ENCODE measurements around the gene CREB5.

CREB5 gene

DNA sequence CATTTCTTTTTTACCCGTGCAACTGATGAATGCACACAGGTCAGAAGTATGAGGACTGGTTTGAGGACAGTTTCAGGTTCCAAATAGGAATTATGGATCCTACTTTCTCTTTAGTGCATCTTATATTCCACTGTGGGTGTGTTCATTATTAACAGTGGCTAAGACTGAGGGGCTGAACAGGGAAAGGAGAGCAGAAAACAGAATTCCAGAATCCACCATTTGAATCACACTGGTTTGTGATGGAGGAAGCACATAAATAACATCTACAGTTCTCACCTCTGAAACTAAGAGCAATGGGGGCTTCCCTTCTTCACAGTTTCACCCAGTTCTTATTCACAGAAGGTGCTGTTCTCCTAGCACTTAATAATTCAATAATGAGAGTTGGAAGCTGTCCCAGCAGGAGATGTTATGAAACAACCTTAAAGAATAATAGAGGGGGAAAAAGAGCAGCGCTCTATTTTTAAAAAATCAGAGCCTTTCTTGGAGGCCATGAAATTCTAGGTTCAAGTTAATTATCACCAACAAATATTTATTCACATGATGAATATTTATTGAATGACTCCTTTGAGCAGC, 205.1 kb downstream of the CREB5 start:
- DNase-seq, result no peak

DNA sequence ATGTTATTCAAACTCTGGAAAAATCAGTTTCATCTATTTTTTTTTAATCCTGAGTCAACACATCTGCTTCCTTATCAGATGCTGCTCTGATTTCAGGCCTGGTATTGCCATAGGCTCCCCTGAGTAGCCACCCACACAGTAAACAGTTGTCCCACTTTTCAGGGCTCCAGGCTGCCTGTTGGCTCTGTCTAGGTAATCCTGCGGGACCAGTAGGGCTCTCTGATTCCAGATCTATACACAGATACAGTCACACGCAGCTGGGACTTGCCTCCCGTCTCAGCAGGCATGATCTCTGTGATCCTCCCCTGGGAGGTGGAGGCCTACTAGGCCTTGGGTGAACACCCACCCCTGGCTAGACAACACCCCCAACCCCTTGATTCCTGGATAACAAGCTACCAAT, 206.1 kb downstream of the CREB5 start:
- DNase-seq, result no peak

DNA sequence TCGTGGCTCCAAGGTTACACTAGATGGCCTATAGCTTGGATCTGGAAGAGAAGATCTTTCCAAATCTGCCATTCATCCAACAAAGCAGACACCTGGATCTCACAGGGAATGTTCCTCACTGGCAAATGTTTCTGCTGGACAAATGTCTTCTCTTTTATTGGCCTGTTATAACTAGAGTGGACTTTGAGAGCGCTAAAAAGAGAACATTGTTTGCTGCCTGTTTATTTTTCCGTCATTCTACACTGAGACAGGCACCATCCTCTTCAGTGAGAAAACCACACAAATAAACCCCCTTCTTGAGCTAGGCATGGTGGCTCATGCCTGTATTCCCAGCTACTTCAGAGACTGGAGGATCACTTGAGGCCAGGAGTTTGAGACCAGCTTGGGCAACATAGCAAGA, 206.9 kb downstream of the CREB5 start:
- DNase-seq, result no peak

DNA sequence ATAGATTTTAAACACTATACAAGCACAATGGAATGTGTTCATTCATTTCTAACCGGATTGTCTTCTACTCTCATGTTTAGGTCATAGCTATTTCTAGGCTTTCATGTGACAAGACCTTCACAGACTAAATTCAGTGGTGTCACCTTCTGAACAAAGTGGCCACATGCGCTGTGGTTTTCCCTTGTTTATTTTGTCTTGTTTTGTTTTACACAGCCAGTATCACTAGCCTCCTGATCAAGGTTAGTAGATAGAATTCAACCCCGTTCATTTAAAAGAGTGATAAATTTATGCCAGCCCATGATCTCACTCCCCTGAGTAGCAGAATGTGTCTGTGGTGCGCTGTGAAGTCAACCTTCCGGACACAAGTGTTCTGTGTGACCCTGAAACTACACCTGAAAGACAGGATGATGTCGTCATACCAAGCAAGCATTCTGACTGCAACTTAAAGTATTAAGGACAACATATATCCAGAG, 209.1 kb downstream of the CREB5 start:
- peak; percentile 42 for DNase-seq

DNA sequence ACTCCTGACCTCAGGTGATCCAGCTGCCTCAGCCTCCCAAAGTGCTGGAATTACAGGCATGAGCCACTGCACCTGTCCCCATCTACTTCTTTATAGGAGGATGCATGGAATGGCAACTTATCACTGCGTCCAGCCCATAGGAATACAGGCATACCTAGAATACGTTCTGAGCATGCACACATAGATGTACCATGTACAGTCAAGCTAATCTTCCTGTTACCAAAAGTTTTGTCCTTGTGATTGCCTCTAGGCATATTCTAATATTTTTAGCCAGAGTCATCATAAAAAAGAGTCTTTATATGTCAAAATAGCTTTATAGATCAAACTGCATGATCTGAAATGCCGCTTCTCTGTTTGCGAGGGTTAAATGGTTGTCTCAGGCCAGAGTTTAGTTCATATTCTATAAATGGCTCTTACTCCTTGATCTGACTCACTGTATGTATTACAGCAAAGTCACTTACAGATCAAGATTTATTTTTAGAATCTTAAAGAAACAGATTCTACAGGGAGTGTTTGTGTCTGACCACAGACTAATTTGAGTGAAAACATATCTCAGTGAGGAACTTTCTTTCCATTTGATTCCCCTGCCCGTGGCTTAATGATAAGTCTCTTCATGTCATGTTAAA, 210.9 kb downstream of the CREB5 start:
- peak; percentile 81 for DNase-seq

DNA sequence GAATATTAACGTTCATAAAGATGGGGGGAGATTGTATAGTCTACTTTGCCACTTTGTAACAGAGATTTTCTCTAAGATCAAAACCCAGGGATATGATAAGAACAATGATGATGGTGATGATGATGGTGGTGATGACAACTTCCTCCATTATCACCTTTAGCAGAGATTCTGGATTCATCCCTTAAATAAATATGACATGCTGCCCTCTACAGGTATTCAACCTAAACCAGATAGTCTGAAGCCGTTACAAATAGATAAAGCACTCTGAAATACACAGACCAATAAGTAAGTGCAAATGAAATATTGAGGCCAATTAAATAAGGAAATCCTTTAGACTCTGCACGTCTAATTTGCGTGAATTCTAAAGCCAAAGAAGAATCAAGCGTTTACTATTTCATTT, 211.5 kb downstream of the CREB5 start:
- DNase-seq, result no peak

DNA sequence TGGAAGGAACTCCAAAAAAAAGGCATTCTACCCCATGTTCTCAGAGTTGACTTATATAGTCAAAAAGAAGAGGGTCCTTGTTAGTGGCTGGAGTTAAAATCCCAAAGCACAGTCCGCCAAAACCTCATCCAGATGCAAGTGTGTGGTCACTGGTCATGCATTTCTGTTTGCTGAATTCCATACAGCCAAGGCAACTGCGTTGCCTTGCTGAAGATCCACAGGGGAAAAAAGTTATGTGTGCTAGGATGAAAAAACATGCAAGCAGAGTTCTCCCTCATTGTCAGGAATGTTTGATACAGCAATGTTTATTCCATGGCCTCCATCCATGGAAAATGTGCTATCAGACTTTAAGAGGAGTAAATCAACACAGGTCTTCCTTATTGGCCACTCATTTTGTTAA, 213.1 kb downstream of the CREB5 start:
- DNase-seq, result peak; percentile 75

DNA sequence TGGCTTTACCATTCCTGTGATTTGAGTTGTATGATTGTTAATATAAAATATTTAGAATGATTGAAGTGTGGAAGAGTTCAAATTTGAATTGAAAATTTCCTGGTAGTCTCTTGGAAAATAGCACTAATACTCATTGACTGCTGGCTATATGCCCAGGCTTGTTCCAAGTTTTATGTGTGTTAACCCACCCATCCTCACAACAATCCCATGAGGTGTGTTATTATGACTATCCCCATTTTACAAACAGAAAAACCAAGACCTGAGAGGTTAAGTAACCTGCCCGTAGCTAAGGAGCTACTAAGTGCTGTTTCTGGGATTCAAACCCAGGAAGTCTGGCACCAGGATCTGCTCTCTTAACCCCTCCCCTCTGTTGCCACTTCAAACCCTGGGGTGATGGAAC, 213.9 kb downstream of the CREB5 start:
- DNase-seq, result no peak

DNA sequence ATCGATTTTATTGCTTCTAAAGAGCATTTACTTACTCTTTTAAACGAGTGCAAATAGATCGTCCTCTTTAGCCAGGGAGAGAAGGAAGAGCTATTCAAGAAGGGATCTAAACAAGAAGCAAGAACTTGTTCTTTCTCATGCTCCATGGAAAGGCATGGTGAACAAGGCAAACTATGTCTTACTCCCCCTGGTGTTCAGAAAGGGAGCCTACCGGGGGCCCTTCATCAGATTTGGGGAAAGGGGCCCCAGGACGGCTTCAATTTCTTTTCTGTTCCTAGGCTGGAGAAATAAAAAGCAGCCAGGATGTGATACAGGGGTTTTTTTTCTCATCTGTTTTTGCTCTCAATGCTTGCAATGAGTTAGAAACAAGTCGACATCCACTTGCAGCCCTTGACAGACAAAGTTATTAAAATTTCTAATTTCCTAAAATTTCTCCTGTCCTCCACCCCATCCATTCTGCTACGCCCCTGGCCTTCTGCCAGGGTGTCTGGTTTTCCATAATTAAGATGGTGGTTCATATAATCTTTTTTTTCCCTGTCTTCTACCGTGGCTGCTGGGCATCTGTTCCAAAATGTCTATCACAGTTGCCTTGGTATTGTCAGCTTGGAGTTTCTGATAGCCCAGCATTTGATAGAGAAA, 214.4 kb downstream of the CREB5 start:
- DNase-seq, result peak; percentile 52

DNA sequence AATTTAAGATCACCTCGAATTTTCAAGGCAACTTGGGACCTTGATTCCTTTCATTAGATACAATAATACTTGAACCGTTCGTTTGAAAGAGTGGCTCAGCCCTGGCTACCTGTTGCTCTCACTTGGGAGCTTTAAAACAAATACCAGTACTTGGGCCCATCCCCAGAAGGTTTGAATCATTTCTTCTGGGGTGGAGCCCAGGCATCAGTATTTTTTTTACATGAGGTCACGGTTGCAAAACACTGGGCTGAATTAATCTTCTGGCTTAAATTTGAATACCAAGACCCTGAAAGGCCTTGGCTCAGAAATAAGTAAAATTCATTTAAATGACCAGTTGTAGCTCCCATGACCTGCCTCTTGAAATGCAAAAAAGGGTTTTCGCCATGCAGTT, 214.9 kb downstream of the CREB5 start:
- no peak for DNase-seq

DNA sequence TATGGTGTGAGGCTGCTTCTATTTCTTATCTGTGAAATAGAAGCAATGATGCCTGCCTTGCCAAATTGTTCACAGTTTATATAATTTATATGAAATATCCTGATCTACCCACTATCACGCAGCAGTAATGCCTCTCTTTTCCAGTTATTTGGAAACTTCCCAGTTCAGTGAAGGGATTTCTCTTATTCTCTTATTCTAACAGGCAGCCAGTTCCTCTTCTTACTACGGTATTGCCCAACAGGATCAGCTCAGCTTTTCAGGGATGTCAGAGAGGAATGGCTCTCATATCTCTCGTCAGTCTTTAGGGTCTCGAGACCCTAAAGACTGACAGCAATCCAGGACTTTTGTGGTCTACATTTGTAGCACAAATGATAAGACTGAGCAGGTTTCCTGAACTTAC, 215.6 kb downstream of the CREB5 start:
- DNase-seq, result no peak

DNA sequence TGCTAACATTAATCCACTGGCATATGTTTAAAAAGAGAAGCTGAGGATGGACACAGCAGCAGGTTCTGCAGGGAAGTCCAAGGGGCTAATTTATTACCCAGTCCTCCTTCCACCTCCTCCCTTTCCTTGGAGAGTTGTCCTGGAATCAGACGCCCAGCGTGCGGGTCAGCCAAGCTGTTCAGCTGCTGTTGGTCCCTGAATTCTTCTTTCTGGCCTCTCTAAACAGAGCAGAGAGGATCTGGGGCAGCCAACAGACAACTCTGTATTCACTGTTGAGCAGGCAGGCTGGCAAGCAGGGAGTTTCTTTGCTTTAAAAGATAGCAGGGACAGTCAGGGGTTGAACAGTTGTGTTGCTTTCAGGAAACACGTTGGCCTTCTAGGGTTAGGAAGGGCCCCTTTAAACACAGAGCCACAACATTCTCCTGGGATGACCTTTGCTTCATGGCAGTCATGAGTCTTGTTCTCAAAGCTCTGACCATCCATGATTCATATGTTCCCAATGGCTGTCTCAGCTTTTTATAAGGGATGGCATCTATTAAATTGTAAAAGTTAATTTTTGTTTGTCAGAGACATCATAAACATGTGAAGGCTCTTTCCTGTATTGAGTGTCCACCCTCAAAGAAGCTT, 217.0 kb downstream of the CREB5 start:
- peak; percentile 56 for DNase-seq

DNA sequence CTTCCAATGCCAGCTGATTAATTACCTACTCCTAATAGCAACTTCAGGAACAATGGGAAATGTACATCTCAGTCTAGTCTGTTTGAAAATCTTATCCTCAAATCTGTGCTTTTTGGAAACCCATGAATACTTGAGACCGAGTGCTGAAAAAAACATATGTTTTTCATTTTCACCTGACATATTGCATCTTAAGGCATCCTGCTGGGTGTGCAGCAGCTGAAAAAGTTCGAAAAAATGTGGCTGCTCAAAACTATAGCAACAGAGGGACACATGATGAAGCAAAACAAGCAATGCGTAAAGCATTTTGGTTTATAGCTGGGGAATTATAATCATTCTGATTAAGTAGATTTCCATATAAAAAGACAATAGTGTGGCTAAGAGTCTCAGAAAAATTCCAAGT, 218.0 kb downstream of the CREB5 start:
- peak; percentile 87 for DNase-seq

DNA sequence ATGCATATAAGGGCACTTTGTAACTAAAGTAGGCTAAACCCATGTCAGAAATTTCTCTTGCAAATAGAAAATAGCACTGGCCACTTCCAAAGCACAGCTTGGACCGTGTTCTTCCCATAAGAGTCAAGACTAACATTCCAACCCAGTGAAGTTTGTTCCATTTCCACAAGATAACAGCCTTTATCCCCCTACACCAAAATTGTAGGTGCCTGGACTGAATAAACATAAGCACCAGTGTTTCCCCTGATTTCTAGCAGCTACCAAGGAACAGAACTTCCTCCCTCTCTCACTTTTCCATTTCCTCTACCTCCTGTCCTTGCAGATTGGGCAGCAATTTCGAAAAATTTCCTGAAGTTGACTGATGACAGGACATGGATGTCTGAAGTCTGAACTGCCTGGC, 219.7 kb downstream of the CREB5 start:
- no peak for DNase-seq

DNA sequence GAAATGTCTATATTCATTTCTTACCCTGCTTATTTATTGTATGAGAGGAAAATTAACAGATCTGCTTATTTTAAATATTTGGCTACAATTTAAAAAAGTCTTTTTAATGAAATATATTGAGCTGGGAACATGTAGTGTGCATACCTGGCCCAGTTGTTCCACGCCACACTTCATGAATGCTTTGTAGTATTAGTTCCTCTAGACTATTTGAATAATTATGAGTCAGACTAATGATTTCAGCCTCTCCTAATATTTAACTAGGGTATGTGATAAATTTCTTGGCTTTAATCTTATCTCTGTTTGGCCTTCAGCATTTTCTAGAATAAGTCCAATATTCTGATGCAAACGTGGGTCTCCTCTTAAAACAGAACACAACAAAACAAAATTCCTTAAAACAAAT, 226.6 kb downstream of the CREB5 start:
- DNase-seq, result no peak

DNA sequence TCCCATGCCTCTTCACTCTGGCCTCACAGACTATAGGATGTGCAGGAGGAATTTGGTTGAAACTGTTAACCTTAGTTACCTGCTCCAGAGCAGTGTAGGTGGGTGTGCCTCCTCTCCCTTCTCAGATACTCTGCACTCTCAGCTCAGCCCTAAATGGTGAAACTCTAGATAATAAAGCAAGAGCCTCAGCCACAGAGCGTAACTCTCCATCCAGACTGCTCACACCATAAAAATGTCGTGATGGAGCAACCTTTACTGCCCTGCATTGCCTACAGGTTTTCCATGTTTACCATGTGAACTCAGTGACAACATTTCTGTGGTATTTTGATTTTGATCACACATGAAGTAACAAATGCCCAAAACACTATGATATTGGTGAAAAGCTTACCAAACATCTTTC, 227.7 kb downstream of the CREB5 start:
- no peak for DNase-seq

DNA sequence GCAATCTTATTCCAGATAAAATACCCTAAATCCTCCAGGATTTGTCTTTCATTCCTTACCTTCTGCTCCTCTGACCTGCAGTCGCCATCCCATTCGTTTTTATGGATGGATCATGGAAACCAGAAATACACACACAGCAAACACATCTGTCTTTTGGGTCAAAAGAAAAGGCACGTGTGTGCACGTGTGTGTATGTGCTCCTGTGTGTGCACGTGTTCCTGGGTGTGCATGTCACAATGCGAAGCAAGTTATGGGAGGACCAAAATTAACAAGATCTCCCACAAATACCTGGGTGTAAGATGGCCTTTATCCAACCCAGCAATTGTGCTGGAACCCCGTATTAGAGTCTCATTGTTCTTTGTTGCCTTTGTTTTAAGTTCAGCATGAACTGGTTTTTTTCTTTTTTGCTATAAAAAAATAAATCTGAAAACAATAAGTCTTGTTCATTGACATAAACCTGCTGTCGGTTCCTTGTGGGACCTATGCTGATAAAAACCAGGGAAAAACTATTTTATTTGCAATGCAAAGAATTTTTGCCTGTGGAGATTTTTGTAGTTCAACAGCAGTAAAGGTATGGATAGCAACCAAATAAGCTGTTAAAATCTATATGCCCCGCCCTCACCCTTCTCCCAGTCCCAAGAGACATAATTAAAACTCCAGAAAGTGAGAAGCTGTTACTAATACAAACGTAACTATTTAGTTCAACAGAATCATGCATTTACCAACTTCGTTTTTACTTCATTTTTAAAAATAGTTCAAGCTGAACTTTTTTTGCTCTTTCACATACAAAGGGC, 229.6 kb downstream of the CREB5 start:
- DNase-seq, result no peak

DNA sequence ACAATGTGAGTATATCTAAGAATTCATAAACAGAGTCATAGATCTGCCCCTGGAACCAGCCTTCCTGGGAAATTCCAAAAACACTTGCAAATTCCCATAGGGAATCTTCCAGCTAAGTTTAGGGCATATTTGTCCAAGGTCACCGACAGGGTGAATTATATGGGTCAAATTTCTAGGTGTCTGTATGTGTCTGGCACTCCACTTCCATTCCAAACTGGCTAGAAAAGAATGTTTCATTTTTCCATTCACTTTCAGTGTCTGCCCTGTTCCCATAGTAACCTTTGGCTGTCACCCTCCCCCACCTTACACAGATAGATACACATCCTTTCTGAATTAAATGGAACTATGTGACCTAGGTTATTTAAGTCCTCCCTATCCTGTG, 230.9 kb downstream of the CREB5 start:
- peak; percentile 76 for DNase-seq

DNA sequence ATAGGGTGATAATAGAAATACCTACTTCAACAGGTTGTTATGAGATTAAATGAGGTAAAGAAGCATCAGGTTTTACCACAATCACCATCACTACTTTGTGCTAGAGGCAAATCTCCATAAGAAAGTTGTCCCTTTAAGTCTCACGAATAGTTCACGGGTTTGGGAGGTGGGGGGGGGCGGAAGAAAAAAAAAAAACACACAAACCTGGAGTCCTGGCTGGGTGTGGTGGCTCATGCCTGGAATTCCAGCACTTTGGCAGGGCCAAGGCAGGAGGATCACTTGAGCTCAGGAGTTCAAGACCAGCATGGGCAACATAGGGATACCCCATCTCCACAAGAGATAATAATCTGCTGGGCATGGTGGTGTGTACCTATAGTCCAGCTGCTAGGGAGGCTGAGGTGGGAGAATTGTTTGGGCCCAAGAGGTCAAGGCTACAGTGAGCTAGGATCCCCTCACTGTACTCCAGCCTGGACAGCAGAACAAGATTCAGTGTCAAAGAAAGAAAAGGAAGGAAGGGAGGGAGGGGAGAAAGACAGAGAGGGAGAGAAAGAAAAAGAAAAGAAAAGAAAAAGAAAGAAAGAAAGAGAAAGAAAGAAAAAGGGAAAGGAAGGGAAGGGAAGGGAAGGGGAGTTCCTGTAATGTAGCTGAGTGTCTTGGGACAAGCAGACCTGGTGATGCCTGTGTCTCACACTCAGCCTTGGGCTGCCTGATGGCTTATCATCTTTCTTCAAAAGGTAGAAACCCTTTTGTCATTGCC, 231.4 kb downstream of the CREB5 start:
- DNase-seq, result no peak

DNA sequence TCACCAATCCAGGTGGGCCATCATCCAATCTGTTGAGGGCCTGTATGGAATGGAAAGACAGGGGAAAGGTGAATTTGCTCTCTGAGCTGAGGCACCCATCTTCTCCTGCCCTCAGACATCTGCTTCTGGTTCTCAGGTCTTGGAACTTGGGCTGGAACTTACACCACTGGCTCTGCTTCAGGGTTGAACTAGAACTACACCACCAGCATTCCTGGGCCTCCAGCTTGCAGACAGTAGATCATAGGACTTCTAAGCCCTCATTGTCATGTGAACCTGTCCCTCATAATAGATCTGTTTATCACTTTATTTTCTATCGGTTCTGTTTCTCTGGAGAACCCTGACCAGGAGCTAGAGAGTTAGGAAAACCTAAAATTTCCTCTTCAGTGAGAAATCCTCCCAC, 233.5 kb downstream of the CREB5 start:
- DNase-seq, result no peak

DNA sequence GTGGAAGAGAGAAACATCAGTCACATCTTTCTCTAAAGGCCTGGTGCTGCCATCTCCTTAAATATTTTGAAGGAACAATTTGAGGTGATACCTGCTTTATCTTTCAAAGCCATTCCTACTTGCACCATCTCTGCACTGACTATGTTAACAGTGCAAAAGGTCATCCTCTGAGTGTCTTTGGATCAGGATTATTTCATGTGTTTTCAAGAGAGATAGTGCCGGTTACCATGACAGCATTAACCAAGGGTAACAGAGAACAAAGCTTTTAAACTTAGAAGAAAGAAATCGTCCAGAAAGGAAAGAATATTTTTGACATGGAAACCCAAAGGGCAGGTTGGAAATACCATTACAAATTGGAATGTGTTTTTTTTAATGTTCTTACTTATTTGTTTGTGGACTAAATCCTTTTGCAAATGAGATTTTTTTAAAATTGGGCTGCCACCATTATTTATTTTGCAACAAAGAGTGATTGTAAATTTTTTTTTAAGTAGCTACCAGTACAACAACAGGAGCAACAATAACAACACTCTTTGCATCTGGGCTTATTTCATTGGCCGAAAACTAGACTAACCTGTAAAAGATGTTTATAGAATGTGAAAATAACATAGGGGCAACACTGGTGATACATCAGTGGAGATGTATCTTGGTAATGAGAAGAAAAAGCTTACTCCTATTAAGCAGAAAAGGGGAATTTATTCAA, 234.2 kb downstream of the CREB5 start:
- no peak for DNase-seq

DNA sequence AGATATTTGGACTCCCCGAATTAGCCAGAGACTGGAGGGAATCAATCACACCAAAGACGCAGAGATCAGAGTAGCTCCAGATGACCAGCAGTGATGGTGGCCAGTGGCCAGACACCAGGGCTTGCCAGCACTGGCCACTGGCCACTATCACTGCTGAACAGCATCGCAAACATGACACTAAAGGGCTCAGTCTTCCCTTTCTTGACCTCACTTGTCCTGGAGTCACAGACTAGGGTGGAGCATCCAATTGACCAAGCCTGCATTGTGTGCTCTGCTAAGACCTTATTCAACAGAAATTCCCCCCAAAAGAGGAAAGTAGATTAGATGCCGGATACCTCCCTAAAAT, 234.7 kb downstream of the CREB5 start:
- no peak for DNase-seq

All from fibroblast of skin of scalp (primary cell).